Measurements from ENCODE around the gene SIMC1.

Gene SIMC1

GRCh38 chr5:176389135-176390123 lies 151.2 kb downstream of the SIMC1 start:
- DNase-seq, result no peak

GRCh38 chr5:176391479-176391878 lies 153.3 kb downstream of the SIMC1 start:
- no peak for DNase-seq

GRCh38 chr5:176391999-176392398 lies 153.8 kb downstream of the SIMC1 start:
- no peak for DNase-seq

GRCh38 chr5:176392526-176392925 lies 154.3 kb downstream of the SIMC1 start:
- no peak for DNase-seq

- DNase-seq, result no peak
Measured at GRCh38 chr5:176394096-176394495, 155.9 kb downstream of the SIMC1 start.

GRCh38 chr5:176394881-176395675 lies 156.9 kb downstream of the SIMC1 start:
- no peak for DNase-seq
